ENCODE data around the gene EZH2. TPM values are rescaled to one million over a fixed set of nuclear protein-coding genes. Genes with fewer than 3 reads are reported as not detected.

Gene EZH2
- total and polyA plus RNA-seq, 2 donors (not counting 3 experiments of a cell fraction or from before 2014, with no cell fraction given) = 16.9 to 33.4 TPM

DNA sequence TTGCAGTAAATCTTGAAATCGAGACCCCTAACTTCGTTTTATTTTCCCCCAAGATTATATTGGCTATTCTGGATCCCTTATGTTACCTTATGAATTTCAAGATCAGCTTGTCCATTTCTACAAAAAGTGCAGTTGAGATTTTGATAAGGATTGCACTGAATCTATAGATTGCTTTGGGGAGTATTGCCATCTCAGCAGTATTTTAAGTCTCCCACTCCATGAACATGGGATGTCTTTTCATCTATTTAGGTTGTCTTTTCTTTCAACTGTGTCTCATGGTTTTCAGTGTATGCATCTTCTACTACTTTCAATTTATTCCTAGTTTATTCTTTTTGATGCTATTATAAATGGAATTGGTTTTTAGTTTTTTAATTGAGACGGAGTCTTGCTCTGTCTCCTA lies 89.6 kb downstream of the EZH2 start:
- intact Hi-C loops (cut with micrococcal nuclease) = no loop called here

More for the DNA sequence above, 89.6 kb downstream of the EZH2 start:
- FAIRE-seq (no peak), DNase-seq (ENCODE audit: low read depth, low spot score) (no peak)
- no TSS peak for BruUV-seq (replicated peaks)
- Histone ChIP-seq H3K9me3 (replicated peaks; ENCODE audit: control insufficient read depth, insufficient read depth, low read length) (no peaks in the 10 kb centered on the region), H3K4me2 (ENCODE audit: insufficient read depth, low read length) (no peak overlapping the region), H3K4me3 (replicated peaks in 1 of 3; ENCODE audit: insufficient read depth in 1 of 3, low read depth in 1 of 3, low read length in 3 of 3) (no peak overlapping the region), H3K27ac (ENCODE audit: insufficient read depth, low read depth, low read length) (no peak overlapping the region), H3K9me1 (replicated peaks; ENCODE audit: control insufficient read depth, extremely low read depth, insufficient read depth, low read length) (no peaks in the 10 kb centered on the region), H3K9ac (replicated peaks; ENCODE audit: extremely low read depth, insufficient read depth, low read length) (no peak overlapping the region), H2AFZ (ENCODE audit: low read depth, low read length) (no peak overlapping the region), H4K20me1 (replicated peaks; ENCODE audit: control insufficient read depth, extremely low read depth, insufficient read depth, low read length) (no peaks in the 10 kb centered on the region), H3K79me2 (ENCODE audit: control insufficient read depth, insufficient read depth, low read length) (no peaks in the 10 kb centered on the region), H3K36me3 (ENCODE audit: control insufficient read depth in 2 of 2, extremely low read depth in 1 of 2, insufficient read depth in 2 of 2, low read length in 2 of 2) (peaks cover 17 to 27% of the 10 kb centered on the region in 2 experiments), H3K4me1 (ENCODE audit: control insufficient read depth, extremely low read depth, insufficient read depth, low read length) (no peaks in the 10 kb centered on the region), H3K27me3 (ENCODE audit: control insufficient read depth in 2 of 2, insufficient read depth in 2 of 2, low read length in 2 of 2) (no peaks in the 10 kb centered on the region)
- TF ChIP-seq, protein P1, sequence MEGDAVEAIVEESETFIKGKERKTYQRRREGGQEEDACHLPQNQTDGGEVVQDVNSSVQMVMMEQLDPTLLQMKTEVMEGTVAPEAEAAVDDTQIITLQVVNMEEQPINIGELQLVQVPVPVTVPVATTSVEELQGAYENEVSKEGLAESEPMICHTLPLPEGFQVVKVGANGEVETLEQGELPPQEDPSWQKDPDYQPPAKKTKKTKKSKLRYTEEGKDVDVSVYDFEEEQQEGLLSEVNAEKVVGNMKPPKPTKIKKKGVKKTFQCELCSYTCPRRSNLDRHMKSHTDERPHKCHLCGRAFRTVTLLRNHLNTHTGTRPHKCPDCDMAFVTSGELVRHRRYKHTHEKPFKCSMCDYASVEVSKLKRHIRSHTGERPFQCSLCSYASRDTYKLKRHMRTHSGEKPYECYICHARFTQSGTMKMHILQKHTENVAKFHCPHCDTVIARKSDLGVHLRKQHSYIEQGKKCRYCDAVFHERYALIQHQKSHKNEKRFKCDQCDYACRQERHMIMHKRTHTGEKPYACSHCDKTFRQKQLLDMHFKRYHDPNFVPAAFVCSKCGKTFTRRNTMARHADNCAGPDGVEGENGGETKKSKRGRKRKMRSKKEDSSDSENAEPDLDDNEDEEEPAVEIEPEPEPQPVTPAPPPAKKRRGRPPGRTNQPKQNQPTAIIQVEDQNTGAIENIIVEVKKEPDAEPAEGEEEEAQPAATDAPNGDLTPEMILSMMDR (IDR thresholded peaks at IDR 0.05; ENCODE audit: extremely low read depth in 1 of 2, insufficient read depth in 1 of 2, low read depth in 1 of 2, low read length in 2 of 2) = no peak
- no peak for TF ChIP-seq GATA2 (IDR thresholded peaks at IDR 0.05; ENCODE audit: insufficient read depth, insufficient read length, low read depth, low read length)
- TF ChIP-seq POLR2A (IDR thresholded peaks at IDR 0.05; ENCODE audit: low read depth, low read length) = no peak
- no peak for TF ChIP-seq POLR2AphosphoS5 (IDR thresholded peaks at IDR 0.05; ENCODE audit: insufficient read depth, low read depth, low read length)
- no peak for TF ChIP-seq MYC (IDR thresholded peaks at IDR 0.05; ENCODE audit: low read depth, low read length)
- no peak for TF ChIP-seq FOS (IDR thresholded peaks at IDR 0.05; ENCODE audit: borderline replicate concordance, insufficient read depth, low read length)
- TF ChIP-seq JUN (IDR thresholded peaks at IDR 0.05; ENCODE audit: borderline replicate concordance, insufficient read depth, insufficient read length, low read depth) = no peak
- TF ChIP-seq EZH2 (IDR thresholded peaks at IDR 0.05; ENCODE audit: borderline replicate concordance, low read depth, low read length, severe bottlenecking) = no peak
- TF ChIP-seq, protein P2, sequence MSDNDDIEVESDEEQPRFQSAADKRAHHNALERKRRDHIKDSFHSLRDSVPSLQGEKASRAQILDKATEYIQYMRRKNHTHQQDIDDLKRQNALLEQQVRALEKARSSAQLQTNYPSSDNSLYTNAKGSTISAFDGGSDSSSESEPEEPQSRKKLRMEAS (IDR thresholded peaks at IDR 0.05; ENCODE audit: insufficient read depth, insufficient read length) = no peak
- ChIA-PET POLR2A (no interaction called here), CTCF (interaction anchor here (1.8 kb wide), 1 partner anchor 12 kb away, joined by 5 read pairs; no protein-coding TSS in a partner anchor)
- dilution Hi-C loops (cut with MboI; ENCODE audit: extremely low pct_ligation_motif_present, low sequenced_read_pairs) = no loop called here
